Loucy (cell line): Measurements from ENCODE around the gene ALG14.

Experiments
- H2AFZ ChIP-seq: fragments of 200-600 bp; sonication (generic); 2 replicates; pipeline ENCODE4 v1.6.0; 2016; ENCODE audit warnings: antibody characterized with exemption, mild to moderate bottlenecking, low read length, moderate library complexity
- H3F3A ChIP-seq: fragments of 200-600 bp; 2 replicates; pipeline ENCODE4 v1.6.0; 2016; ENCODE audit warnings: antibody characterized with exemption, low read depth, mild to moderate bottlenecking
- H3K27me3 ChIP-seq: fragments of 200-600 bp; sonication (generic); 2 replicates; pipeline ENCODE4 v1.6.1; 2014; ENCODE audit warnings: low read length, mild to moderate bottlenecking; ENCODE audit not compliant: insufficient read depth, poor library complexity, severe bottlenecking
- H3K36me3 ChIP-seq: fragments of 200-600 bp; sonication (generic); 2 replicates; pipeline ENCODE4 v1.6.1; 2016; ENCODE audit warnings: low read length; ENCODE audit not compliant: insufficient read depth
- H3K4me1 ChIP-seq: fragments of 200-600 bp; sonication (generic); 2 replicates; pipeline ENCODE4 v1.5.1; 2014; ENCODE audit warnings: low read length, mild to moderate bottlenecking; ENCODE audit not compliant: insufficient read depth, poor library complexity, severe bottlenecking
- H3K4me2 ChIP-seq: fragments of 200-600 bp; sonication (generic); 2 replicates; pipeline ENCODE4 v1.6.0; 2014; ENCODE audit warnings: antibody characterized with exemption, low read length, low read depth, mild to moderate bottlenecking; ENCODE audit not compliant: poor library complexity, severe bottlenecking
- H3K4me3 ChIP-seq: fragments of 200-600 bp; sonication (generic); 2 replicates; pipeline ENCODE4 v1.5.1; 2014; ENCODE audit warnings: low read length, mild to moderate bottlenecking, mixed read lengths; ENCODE audit not compliant: poor library complexity, severe bottlenecking
- H3K79me2 ChIP-seq: fragments of 200-600 bp; sonication (generic); 2 replicates; pipeline ENCODE4 v1.6.1; 2014; ENCODE audit warnings: low read length; ENCODE audit not compliant: insufficient read depth
- H3K9ac ChIP-seq: fragments of 200-600 bp; sonication (generic); 2 replicates; pipeline ENCODE4 v1.6.0; 2014; ENCODE audit warnings: mild to moderate bottlenecking, low read depth, low read length, moderate library complexity; ENCODE audit not compliant: poor library complexity, severe bottlenecking
- H3K9me2 ChIP-seq: fragments of 200-600 bp; sonication (generic); replicated peaks from 2 replicates; pipeline ENCODE4 v1.6.1; 2016; ENCODE audit warnings: low read depth, low read length, mixed read lengths
- H3K9me3 ChIP-seq: fragments of 200-600 bp; sonication (generic); 2 replicates; pipeline ENCODE4 v1.6.1; 2014; ENCODE audit warnings: mild to moderate bottlenecking, antibody characterized with exemption, low read length, low read depth; ENCODE audit not compliant: insufficient read depth
- H4K20me1 ChIP-seq: fragments of 200-600 bp; sonication (generic); 2 replicates; pipeline ENCODE4 v1.6.0; 2014; ENCODE audit warnings: antibody characterized with exemption, low read length, mild to moderate bottlenecking; ENCODE audit not compliant: insufficient read depth, poor library complexity, severe bottlenecking
- EZH2phosphoT487 ChIP-seq: fragments of 200-600 bp; IDR thresholded peaks from 2 replicates; pipeline ENCODE4 v1.6.1; 2018; ENCODE audit warnings: antibody characterized with exemption, mild to moderate bottlenecking, moderate library complexity, borderline replicate concordance
- TF ChIP-seq, protein P1 (sequence below): fragments of 200-600 bp; sonication (generic); conservative IDR thresholded peaks from 2 replicates; pipeline ENCODE4 v1.5.1; 2014; ENCODE audit warnings: mild to moderate bottlenecking, antibody characterized with exemption, low read length

The ALG14 gene

GRCh38 chr1:94953107-94953506 lies 119.6 kb downstream of the ALG14 start:
- Histone ChIP-seq H3K4me3 (no peak overlapping the region), H3F3A (no peaks in the 10 kb centered on the region)
- TF ChIP-seq EZH2phosphoT487: no peak
- TF ChIP-seq, protein P1, sequence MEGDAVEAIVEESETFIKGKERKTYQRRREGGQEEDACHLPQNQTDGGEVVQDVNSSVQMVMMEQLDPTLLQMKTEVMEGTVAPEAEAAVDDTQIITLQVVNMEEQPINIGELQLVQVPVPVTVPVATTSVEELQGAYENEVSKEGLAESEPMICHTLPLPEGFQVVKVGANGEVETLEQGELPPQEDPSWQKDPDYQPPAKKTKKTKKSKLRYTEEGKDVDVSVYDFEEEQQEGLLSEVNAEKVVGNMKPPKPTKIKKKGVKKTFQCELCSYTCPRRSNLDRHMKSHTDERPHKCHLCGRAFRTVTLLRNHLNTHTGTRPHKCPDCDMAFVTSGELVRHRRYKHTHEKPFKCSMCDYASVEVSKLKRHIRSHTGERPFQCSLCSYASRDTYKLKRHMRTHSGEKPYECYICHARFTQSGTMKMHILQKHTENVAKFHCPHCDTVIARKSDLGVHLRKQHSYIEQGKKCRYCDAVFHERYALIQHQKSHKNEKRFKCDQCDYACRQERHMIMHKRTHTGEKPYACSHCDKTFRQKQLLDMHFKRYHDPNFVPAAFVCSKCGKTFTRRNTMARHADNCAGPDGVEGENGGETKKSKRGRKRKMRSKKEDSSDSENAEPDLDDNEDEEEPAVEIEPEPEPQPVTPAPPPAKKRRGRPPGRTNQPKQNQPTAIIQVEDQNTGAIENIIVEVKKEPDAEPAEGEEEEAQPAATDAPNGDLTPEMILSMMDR: no peak

GRCh38 chr1:94952539-94952938 lies 120.2 kb downstream of the ALG14 start:
- TF ChIP-seq, protein P1: no peak
- no peak for TF ChIP-seq EZH2phosphoT487
- Histone ChIP-seq H3K79me2 (no peaks in the 10 kb centered on the region), H2AFZ (no peak overlapping the region), H3K9me3 (no peaks in the 10 kb centered on the region), H3K9ac (no peak overlapping the region), H3K36me3 (no peaks in the 10 kb centered on the region), H3K4me3 (no peak overlapping the region), H3F3A (no peaks in the 10 kb centered on the region), H3K4me2 (no peak overlapping the region), H3K4me1 (no peaks in the 10 kb centered on the region), H3K9me2 (no peaks in the 10 kb centered on the region), H4K20me1 (no peaks in the 10 kb centered on the region), H3K27me3 (no peaks in the 10 kb centered on the region)

More at GRCh38 chr1:94953107-94953506, 119.6 kb downstream of the ALG14 start:
- H3K27me3 ChIP-seq: no peaks in the 10 kb centered on the region
- H3K9ac ChIP-seq: no peak overlapping the region
- no peaks in the 10 kb centered on the region for H4K20me1 ChIP-seq
- H3K4me2 ChIP-seq: no peak overlapping the region
- no peaks in the 10 kb centered on the region for H3K4me1 ChIP-seq
- no peaks in the 10 kb centered on the region for H3K9me2 ChIP-seq
- H3K9me3 ChIP-seq: no peaks in the 10 kb centered on the region
- H2AFZ ChIP-seq: no peak overlapping the region
- H3K36me3 ChIP-seq: no peaks in the 10 kb centered on the region
- no peaks in the 10 kb centered on the region for H3K79me2 ChIP-seq

DNA sequence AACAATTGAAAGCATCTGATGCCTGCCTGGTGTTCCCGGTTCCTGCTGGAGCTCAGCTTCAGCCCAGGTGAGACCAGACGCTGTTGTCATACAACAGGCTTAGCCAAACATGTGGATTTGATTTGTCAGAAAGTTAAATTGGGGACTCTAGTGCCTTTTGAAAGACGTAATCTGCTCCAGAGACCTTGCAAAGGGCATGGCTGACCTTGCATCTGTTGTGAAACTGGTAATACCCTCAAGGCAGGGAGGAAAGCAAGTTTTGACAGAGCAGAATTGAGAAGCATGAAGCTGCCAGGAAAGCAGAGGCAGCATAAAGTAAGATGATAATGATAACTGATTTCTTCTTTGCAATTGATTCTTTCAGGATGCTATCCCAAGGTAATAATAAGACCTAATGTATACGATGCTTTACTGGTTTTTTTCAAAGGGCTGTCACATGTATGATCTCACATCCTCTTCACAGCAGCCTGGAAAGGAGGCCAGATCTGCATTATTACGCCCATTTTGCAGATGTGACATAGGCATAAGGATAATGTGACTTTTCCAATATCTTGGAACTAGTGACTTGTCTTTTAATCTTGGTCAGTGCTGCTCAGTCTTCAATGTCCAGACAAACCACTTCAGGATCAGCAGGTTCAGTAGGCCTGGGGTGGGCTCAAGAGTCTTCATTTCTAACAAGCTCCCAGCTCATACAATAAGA lies 121.1 kb downstream of the ALG14 start:
- Histone ChIP-seq H3K27me3 (no peaks in the 10 kb centered on the region), H3K79me2 (no peaks in the 10 kb centered on the region), H3K4me1 (no peaks in the 10 kb centered on the region), H3K36me3 (no peaks in the 10 kb centered on the region), H3F3A (no peaks in the 10 kb centered on the region), H3K9me2 (no peaks in the 10 kb centered on the region), H3K4me3 (no peak overlapping the region), H3K9ac (no peak overlapping the region), H3K9me3 (no peaks in the 10 kb centered on the region), H2AFZ (no peak overlapping the region), H3K4me2 (no peak overlapping the region), H4K20me1 (no peaks in the 10 kb centered on the region)
- TF ChIP-seq, protein P1: no peak
- no peak for TF ChIP-seq EZH2phosphoT487
